Erythroblast (primary cell): ENCODE data around the gene ZNF507.

Source experiments
- GATA1 ChIP-seq: IDR thresholded peaks from 2 replicates; pipeline ENCODE4 v1.6.1; 2011; ENCODE audit warnings: low read depth, mild to moderate bottlenecking, control low read depth, low read length, moderate library complexity
- POLR2A ChIP-seq: IDR thresholded peaks from 2 replicates; pipeline ENCODE4 v1.6.1; 2011; ENCODE audit warnings: mild to moderate bottlenecking, low read length

GRCh38 chr19:32362318-32362691 is 16.9 kb downstream of the ZNF507 start:
- TF ChIP-seq POLR2A (no peak), GATA1 (no peak)
